Activated naive CD4-positive, alpha-beta T cell treated with anti-CD3 and anti-CD28 coated beads, Interleukin-2, amount 50 U/mL, for 16 hours (primary cell): Measurements from ENCODE around the gene SLC4A2.

Experiments used
- DNase-seq: peaks from one replicate; pipeline ENCODE4 v3.0.0-alpha.2; 2020

Gene SLC4A2

DNA sequence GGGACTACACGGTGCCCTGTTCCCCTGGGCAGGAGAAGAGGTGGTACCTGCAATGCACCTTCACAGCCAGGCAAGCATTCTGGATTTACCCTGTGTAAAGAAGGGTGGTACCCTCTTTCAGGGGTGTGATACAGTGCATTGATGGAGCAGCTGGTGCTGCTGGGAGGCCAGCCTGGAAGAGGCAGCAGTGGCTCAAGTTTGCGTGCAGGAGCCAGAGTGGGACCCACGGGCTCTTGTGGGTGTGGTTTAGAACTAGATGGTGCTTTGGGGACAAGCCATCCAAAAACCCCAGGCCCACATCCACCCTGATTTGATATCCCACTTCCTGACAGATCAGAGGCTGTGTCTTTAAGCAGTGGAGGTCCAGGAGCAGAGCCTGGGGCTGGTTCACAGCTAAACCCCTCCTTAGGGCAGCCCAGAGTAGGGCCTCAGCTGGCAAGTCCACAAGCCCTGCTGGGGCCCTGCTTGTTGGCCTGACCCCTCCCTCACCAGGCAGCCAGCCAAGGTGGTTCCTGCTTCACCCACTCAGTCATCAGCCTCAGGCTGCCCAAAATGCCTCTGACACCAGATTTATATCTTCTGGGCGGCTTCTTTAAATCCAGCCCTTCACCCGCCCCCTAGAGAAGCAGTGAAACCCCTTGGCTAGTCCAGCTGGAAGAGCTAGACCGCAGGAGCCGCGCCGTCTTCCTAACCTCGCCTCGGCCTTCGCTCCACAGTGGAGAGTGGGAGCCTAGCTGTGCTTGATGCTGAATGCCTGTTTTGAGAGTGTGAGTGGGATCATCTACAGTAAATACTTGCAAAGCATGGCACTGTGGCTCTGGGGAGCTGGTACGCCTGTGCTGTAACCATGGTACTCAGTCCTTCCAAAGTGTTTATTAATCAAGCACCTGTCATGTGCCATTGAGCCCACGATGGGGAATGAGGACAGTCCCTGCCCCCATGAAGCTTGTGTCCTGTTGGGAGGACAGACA, 12.5 kb upstream of the SLC4A2 start:
- DNase-seq: no peak

DNA sequence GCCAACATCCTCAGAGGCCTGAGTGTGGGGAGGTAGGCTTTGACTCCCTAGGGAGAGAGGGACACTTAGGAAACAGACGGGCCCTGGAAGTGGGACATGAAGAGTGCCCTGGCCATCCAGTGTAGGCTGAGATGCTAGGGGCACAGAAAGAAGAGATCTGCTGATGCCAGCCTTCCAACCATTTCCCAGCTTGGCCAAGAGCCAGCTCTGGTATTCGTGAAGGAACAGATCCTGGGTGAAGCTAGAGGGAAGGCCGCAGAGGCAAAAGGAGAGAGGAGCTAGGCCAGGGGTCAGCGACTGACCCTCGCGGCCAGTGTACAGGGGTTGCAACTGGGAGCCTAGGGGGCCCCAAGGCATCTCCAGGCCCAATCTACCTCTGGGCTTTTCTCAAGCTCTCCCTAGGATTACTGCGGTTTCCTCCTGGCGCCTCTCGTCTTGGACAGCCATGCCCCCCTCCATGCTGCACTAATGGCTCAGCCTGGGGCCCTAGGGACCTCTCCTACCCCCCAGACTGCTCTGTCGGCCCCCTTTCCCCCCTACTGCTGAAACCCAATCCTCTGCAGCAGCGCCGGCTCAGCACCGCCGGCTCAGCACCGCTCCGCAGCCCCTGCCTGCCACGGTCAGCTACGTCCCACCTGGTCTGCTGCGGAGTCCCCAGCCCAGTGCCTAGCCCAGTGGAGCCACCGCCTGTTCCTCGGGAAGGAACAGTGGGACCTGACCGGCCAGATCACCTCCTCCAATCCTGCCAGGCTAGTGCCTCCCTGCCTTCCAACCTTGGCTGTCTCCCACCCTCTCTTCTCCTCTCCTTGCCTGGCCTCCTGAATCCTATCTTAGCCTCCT, 11.2 kb upstream of the SLC4A2 start, which contains the start of gene ASIC3:
TSS of gene ASIC3 (plus strand) at position 556 of the 840 bp plus-strand sequence. CDS start 355 bp downstream, outside the sequence.
- DNase-seq: no peak

DNA sequence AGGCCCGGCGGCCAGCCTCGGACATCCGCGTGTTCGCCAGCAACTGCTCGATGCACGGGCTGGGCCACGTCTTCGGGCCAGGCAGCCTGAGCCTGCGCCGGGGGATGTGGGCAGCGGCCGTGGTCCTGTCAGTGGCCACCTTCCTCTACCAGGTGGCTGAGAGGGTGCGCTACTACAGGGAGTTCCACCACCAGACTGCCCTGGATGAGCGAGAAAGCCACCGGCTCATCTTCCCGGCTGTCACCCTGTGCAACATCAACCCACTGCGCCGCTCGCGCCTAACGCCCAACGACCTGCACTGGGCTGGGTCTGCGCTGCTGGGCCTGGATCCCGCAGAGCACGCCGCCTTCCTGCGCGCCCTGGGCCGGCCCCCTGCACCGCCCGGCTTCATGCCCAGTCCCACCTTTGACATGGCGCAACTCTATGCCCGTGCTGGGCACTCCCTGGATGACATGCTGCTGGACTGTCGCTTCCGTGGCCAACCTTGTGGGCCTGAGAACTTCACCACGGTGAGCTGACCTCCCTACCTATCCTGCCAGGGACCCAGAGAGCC, 10.4 kb upstream of the SLC4A2 start:
- no peak for DNase-seq

DNA sequence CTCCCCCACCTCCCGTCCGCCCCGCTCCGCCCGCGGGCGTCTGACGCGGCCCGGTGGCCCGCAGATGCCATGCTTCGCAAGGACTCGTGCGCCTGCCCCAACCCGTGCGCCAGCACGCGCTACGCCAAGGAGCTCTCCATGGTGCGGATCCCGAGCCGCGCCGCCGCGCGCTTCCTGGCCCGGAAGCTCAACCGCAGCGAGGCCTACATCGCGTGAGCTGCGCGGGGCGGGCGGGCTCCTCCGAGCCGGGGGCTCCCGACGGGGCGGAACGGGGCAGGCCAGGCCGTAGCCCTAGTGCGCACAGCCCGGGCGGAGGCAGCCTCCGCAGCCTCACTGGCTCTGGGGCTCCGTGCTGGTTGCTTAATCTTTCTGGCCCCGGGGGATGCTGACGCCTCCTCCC, 8.3 kb upstream of the SLC4A2 start:
- peak; percentile 66 for DNase-seq

DNA sequence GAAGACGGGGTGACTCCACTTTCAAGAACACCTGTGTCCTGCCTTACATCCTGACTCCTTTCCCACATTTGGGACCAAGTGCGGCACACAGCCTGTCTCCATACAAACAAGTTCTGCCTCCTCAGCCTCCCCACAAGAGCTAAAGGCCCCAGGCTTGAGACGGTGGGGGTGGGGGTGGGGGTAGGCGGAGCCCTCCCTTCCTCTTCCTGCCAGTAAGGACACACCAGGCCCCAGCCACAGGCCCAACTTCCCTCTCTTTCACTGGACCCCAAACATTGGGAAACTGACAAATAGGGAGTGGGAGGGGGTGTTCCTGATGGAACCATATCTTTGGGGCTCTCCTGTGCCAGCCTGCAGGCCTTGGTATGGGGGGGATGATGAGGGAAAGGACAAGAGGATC, 6.3 kb upstream of the SLC4A2 start:
- DNase-seq: no peak

- DNase-seq: no peak
Measured at GRCh38 chr7:151053751-151054150, 5.6 kb upstream of the SLC4A2 start.

GRCh38 chr7:151056283-151056665, 3.1 kb upstream of the SLC4A2 start:
- DNase-seq: no peak

- DNase-seq: no peak
Measured at GRCh38 chr7:151056666-151057505, 2.5 kb upstream of the SLC4A2 start.

DNA sequence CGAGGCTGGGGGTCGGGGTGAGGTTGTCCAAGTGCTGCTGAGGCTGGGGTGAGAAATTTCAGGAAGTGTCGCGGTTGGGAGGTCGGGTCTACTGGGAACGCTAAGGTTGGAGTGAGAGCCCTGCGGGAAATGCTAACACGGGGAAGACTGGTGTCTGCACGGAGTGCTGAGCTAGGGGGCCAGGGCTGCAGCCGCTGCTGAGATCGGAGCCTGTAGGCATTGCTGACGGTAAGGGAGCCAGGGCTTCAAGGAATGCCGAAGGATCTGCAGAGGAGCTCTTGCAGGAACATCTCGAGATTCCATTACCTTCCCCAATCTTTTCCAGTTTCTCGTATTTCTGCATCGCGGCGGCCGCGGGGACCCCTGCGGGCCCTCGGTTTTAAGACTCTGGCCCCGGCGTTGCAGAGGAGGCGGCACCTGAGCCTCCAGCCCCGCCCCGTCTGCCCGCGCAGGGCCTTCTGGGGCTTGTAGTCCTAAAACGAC, 1.8 kb upstream of the SLC4A2 start, which contains the start of gene CDK5:
TSS of gene CDK5 (minus strand) at position 392 of the 483 bp plus-strand sequence. CDS start at position 343, 49 bp downstream.
- no peak for DNase-seq

DNA sequence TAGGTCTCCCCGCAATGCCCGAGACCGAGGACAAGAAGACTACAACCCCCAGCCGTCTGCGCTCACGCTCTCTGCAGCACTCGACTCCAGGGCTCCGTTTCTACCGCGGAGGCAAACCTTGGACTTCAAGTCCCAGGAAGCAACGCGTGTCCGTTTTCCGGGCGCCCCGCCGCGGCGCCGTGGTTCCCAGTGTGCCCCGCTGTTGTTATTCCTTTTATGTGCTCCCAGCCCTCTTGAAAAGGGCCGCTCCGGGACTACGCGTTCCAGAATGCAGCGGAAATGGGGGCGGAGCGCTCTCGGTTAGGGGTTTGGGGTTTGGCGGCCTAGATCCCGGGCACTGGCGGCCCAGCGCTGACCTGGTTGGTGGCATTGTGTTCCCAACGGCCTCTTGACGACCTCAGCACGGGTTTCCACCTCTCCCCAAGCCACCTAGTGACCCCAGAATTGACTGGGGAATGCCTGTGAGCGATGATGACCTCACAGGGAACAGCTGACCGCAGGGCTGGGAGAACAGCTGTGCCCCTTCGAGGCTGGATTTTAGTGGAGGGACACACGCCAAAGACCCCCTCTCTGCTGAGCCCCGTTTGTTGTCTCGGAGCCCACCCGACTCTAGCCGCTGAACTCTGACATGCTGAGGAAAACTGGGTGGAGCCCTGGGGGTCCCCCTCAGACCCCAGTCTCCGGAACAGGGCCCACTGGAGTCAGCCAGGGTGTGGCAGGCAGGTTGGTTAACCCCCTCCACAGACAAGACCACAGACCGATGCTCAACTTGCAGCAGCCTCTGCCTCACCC, 1.2 kb upstream of the SLC4A2 start:
- peak; percentile 97 for DNase-seq

DNA sequence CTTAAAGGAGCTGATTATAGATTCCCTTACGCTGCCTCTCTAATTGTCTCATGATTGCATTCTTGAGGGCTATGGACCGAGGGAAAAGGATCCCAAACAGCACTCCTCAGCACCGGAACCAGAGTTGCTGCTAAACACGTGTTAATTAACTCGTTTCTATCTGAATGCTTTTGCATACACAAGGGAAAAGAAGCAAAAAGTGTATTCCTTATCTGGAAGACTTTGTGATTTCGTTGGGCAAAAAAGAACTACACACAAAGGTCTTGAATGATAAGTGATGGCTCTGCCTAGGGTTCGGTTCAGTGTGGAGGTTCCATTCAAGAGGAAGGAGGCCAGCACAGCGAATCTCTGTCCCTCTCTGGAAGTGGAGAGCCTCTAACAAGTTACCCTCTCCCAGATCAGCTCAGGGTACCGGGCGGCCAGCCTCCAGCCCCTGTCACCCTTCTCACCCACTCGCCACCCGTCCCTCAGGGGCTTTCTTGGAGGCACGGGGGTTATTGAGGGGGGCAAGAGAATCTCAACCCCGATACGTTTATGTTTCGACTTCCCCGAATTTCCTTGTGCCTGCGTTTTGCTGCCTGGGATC, 515 bp upstream of the SLC4A2 start:
- no peak for DNase-seq

DNA sequence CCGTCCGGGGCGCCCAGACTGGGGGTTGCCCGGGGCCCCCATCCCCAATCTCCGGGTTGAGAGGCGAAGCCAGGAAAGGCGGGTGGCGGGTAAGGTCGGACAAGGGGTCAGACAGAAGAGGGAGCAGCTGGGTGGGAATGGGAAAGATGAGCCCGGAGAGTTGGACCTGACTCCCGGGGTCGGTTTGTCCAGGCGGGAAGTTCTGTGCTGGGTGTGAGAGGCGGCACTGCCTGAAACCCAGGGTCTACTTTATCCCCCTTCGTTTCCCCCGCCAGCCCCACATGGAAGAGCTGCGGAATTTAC, 675 bp downstream of the SLC4A2 start:
- DNase-seq: no peak

GRCh38 chr7:151060416-151061212, 1.2 kb downstream of the SLC4A2 start:
- peak; percentile 21 for DNase-seq

DNA sequence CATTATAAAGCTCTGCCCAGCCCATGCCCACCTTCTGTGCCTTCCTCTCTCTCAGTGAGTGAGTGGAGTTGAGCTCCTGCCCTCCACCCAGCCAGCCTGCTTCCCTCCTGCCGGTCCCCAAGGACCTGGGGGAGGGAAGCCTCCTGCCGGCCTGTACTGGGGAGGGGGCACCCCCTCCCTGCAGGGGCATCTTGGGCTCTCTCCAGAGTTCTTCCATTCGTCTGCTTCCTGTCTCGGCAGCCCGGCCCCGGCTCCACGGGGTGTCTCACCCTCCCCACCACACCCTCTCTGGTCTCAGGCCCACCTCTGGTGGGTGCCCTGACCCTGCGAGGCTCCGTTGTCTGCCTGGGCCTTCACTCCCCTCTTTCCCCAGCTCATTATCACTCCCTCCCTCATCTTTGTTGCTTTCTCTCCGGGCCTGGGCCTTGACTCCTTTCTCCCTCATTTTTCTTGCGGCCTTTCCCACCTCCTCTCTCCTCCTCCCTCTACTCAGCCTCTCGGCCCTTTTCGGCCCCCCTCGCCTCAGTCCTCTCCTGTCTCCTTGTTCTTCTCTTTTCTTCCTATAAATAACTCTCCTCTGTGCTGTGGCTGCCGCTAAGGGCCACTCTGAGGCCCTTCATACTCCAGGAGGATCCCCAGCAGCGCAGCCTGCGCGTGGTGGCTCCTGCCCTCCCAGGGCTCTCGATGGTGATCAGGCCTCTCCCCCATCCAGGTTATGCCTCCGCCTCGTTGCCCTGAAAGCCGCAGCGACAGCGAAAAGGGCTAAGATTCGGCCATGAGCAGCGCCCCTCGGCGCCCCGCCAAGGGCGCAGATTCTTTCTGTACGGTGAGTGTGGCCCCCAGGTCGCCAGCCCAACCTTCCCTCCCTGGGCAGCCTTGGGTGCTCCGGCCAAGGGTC, 2.1 kb downstream of the SLC4A2 start:
- no peak for DNase-seq

DNA sequence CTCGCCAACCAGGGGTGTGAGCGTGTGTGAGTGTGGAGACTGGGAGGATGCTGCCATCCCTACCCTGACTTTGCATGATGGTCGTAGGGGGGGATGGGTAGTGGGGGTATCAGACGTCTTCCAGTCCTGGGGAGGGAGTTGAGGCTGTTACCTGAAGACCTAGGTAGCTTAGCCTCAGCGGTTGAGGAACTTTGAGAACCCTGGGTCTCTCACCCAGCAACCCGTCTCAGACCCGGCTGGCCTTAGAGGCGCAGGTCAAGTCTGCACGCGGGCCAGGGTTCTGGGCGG, 2.7 kb downstream of the SLC4A2 start:
- no peak for DNase-seq

DNA sequence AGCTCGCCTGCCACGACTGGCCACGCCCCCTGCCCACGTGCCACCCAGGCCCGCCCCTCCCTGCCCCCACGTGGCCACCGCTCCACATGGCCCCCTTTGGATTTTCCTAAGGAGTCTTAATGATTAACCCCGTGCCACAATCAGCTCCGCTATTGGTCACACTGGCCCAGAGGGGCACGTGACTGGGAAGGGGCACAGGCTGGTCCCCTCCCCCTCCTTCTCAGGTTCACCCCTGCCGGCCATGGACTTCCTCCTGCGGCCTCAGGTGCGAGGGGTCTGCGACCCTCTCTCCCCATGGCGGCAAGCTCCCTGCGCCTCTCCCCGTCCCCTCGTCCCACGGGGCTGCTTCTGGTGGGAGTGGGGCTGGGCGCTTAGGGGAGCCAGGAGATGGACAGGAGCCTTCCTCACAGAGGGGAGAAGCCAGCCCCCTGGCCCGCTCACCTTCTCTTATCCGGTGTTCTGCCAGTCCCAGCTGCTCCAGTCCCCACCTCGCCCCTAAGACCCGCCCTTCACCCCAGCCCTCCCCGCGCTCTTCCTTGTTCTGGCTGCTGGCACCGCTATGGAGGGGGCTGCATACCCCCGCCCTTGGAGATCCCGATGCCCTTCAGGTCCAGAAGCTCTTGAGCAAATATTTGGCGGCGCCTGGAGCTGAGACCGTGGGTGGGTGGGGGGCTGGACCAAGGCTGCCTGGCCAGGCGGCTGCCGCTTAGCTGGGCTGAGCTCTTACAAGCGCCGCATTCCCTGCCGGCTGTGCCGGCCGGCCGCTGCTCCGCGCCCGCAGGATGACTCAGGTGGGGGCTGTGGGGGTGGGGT, 3.2 kb downstream of the SLC4A2 start:
- DNase-seq: no peak

GRCh38 chr7:151063212-151063561, 3.8 kb downstream of the SLC4A2 start:
- DNase-seq: no peak

DNA sequence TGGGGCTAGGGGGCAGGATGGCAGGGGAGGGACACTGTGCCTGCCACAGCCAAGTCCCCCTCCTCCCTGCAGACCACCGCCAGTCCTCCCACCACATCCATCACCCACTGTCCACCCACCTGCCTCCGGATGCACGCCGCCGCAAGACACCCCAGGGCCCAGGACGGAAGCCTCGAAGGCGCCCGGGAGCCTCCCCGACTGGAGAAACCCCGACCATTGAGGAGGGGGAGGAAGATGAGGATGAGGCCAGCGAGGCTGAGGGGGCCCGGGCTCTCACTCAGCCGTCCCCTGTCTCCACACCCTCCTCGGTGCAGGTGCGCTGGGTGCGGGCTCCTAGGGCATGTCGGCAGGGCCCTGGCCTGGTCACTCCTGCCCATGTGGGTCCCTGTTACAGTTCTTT, 5.1 kb downstream of the SLC4A2 start:
- DNase-seq: no peak

- DNase-seq: no peak
Measured at GRCh38 chr7:151064993-151065392, 5.6 kb downstream of the SLC4A2 start.
